Stimulated activated CD4-positive, alpha-beta T cell treated with anti-CD3 and anti-CD28 coated beads, Interleukin-15, amount 100 ng/mL, for 24 hours (primary cell): ENCODE measurements around the gene LMTK3.
A peak's percentile ranks its signal among the peaks of the same experiment; 100 is the strongest.

ENCODE experiments used
- DNase-seq: peaks from one replicate; pipeline ENCODE4 v3.0.0-alpha.2; 2020

Gene LMTK3

GRCh38 chr19:48443731-48444128 is 67.9 kb downstream of the LMTK3 start:
- DNase-seq: no peak

GRCh38 chr19:48443256-48443655 is 68.4 kb downstream of the LMTK3 start:
- DNase-seq: peak; percentile 24

- no peak for DNase-seq
Measured at GRCh38 chr19:48442116-48443035, 69.3 kb downstream of the LMTK3 start.

DNA sequence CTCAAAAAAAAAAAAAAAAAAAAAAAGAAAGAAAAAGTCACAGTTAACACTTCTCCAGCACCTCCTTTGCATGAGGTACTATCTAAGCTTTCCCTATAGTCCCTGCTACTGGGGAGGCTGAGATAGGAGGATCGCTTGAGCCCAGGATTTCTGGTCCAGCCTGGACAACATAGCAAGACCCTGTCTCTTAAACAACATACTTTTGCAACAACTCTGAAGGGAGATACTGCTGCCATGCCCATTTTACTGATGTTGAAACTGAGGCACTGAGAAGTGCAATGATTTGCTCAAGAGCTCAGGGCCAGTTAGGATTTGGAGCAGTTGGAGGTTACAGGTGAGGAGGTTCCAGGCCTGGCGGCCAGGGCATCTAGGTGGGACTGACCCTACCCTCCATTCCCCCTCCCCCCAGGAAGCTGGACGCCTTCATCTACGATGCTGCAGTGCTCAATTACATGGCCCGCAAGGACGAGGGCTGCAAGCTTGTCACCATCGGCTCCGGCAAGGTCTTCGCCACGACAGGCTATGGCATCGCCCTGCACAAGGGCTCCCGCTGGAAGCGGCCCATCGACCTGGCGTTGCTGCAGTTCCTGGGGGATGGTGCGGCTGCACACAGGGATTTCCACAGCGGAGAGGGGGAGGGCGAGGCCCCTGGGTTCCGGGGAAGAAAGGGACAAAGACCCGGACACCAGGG is 70.1 kb downstream of the LMTK3 start:
- no peak for DNase-seq

DNA sequence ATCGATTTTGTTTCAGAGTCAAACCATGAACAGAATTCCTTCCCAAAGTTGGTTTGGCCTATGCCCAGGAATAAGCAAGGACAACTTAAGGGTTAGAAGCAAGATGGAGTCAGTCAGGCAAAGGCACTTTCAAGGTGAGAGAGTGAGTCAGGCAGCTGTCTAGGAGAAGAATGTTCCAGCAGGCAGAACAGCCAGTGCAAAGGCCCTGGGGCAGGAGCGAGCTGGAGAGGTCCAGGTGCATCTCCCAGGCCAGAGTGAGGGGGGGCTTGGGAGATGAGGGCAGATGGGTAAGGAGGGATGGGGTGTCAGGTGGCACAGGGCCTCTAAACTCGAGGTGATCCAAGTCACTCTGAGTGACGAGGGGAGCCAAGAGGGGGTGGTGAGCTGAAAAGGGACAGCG is 75.0 kb downstream of the LMTK3 start:
- no peak for DNase-seq
